NT2/D1 (cell line): ENCODE results near the gene WWP2.

Source experiments
- YY1 ChIP-seq: IDR thresholded peaks from 2 replicates; pipeline ENCODE4 v1.6.1; 2011; ENCODE audit not compliant: insufficient read length, insufficient read depth
- ZNF274 ChIP-seq: IDR thresholded peaks from 2 replicates; pipeline ENCODE4 v1.6.1; 2011; ENCODE audit warnings: mild to moderate bottlenecking, low read depth, low read length

DNA sequence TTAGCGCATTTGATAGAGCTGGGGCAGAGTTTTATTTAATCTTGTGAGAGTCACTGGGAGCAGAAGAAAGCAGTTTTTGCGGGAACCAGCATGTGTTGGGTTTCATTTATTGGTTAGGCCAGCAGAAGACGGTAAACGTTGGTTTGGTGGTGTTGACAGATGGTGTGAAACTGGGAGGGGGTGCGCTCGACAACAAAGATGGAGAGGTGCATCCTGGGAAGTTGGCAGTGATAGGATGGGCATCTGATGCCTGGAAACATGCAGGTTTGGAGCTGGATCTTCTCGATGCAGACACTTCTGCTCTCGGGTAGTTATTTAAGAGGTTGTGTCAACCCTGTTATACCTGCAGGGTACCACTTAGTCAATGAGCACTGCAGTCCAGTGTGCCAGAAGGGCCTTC, 164.1 kb downstream of the WWP2 start:
- TF ChIP-seq YY1 = no peak
- TF ChIP-seq ZNF274 = no peak
